Measurements from ENCODE around the gene SFXN2.

The SFXN2 gene

GRCh38 chr10:102676534-102677315, 37.7 kb upstream of the SFXN2 start:
- TF ChIP-seq CTCF (IDR thresholded peaks at IDR 0.05; ENCODE audit: low read depth, low read length), result no peak

GRCh38 chr10:102677331-102678067, 36.9 kb upstream of the SFXN2 start:
- DNase-seq (ENCODE audit: extremely low read depth, low read depth), result no peak
- TF ChIP-seq CTCF (IDR thresholded peaks at IDR 0.05; ENCODE audit: low read depth, low read length), result no peak

More at GRCh38 chr10:102676534-102677315, 37.7 kb upstream of the SFXN2 start:
- no peak for DNase-seq (ENCODE audit: extremely low read depth, low read depth)

GRCh38 chr10:102678068-102678400, 36.4 kb upstream of the SFXN2 start:
- no peak for TF ChIP-seq CTCF (IDR thresholded peaks at IDR 0.05; ENCODE audit: low read depth, low read length)
- DNase-seq (ENCODE audit: extremely low read depth, low read depth), result no peak

GRCh38 chr10:102678842-102679289, 35.6 kb upstream of the SFXN2 start:
- no peak for DNase-seq (ENCODE audit: extremely low read depth, low read depth)
- peak; percentile 86 for TF ChIP-seq CTCF (IDR thresholded peaks at IDR 0.05; ENCODE audit: low read depth, low read length)

- no peak for TF ChIP-seq CTCF (IDR thresholded peaks at IDR 0.05; ENCODE audit: low read depth, low read length)
- no peak for DNase-seq (ENCODE audit: extremely low read depth, low read depth)
These were observed 34.8 kb upstream of the SFXN2 start for GRCh38 chr10:102679596-102679995.

GRCh38 chr10:102681696-102682095, 32.7 kb upstream of the SFXN2 start:
- DNase-seq (ENCODE audit: extremely low read depth, low read depth), result no peak
- no peak for TF ChIP-seq CTCF (IDR thresholded peaks at IDR 0.05; ENCODE audit: low read depth, low read length)

- DNase-seq (ENCODE audit: extremely low read depth, low read depth), result no peak
- no peak for TF ChIP-seq CTCF (IDR thresholded peaks at IDR 0.05; ENCODE audit: low read depth, low read length)
These were observed 32.0 kb upstream of the SFXN2 start for GRCh38 chr10:102682416-102682815.
